Keratinocyte (primary cell): ENCODE data around the gene SHISA2.

Experiments used
- CTCF ChIP-seq, 3 experiments: IDR thresholded peaks in 1 of 3; conservative IDR thresholded peaks in 1 of 3; optimal IDR thresholded peaks in 1 of 3; 2 replicates in 2 of 3; 3 replicates in 1 of 3; pipeline versions ENCODE3 to v1.5.1; 2011; ENCODE audit warnings: low read length in 3 of 3, mild to moderate bottlenecking in 3 of 3, moderate library complexity in 2 of 3, control low read depth in 1 of 3, inconsistent platforms in 1 of 3; ENCODE audit not compliant: insufficient read depth in 2 of 3; ENCODE audit errors: extremely low read depth in 1 of 3
- EZH2 ChIP-seq: IDR thresholded peaks from one replicate; pipeline ENCODE4 v1.6.1; 2012; ENCODE audit warnings: inconsistent platforms, mild to moderate bottlenecking, low read length, moderate library complexity

- TF ChIP-seq CTCF (optimal IDR thresholded peaks at IDR 0.05 in 1 of 3, IDR thresholded peaks at IDR 0.05 in 1 of 3, conservative IDR thresholded peaks at IDR 0.05 in 1 of 3; ENCODE audit: extremely low read depth in 1 of 3, insufficient read depth in 2 of 3, low read length in 3 of 3) (no peak), EZH2 (no peak)
Observed at GRCh38 chr13:26052337-26052736, 521 bp upstream of the SHISA2 start.
